NCI-H2171 treated with DMSO at 0.1 percent for 48 hours (cell line): ENCODE results near the gene GBP2.

ENCODE experiments used
- DNase-seq: peaks from one replicate; lab custom pipeline; 2025; lab: John Stamatoyannopoulos, UW

GBP2 gene

GRCh38 chr1:89064632-89065031 is 61.3 kb downstream of the GBP2 start:
- DNase-seq: no peak

DNA sequence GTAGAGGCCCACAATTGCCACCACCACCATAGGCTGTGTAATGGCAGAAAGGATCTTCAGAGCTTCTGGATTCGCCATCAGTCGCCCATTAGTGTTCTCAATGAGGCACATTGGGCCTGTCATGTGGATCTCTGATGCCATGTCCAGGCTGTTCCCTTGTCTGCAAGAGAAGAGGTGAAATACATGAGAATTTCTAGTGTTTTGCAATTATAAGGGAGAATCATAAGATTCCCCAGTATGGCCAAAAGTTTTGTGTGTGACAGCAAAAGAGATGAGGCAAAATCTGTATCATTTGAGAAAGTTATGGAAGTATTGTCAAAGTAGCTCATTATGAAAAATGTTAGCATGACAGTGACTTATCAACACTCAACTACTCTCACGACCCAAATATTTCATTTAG is 62.8 kb downstream of the GBP2 start:
- no peak for DNase-seq

DNA sequence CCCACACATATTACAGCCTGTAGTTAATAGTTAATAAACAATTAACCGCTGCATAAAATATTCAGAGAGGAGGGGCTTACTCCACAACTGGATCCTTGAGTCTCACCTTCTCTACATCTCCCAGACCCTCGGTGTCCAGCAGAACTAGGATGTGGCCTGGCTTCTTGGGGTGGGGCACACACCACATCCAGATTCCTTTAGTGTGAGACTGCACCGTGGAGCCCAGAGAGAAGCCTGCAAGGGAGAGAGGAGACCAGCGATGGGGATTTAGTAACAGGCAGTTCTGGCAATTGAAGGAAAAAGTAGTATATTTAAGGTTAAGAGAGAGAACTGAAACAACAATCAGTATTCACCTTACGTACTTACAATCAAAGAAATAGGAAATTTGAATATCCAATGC is 65.8 kb downstream of the GBP2 start:
- DNase-seq: no peak
